GM12801 (cell line): ENCODE measurements around the gene SLIT1.

ENCODE experiments used
- TF ChIP-seq, protein P1 (sequence below): IDR thresholded peaks from one replicate; pipeline ENCODE4 v1.5.1; 2011; ENCODE audit warnings: control low read depth; ENCODE audit not compliant: insufficient read length; ENCODE audit errors: extremely low read depth

SLIT1 gene

DNA sequence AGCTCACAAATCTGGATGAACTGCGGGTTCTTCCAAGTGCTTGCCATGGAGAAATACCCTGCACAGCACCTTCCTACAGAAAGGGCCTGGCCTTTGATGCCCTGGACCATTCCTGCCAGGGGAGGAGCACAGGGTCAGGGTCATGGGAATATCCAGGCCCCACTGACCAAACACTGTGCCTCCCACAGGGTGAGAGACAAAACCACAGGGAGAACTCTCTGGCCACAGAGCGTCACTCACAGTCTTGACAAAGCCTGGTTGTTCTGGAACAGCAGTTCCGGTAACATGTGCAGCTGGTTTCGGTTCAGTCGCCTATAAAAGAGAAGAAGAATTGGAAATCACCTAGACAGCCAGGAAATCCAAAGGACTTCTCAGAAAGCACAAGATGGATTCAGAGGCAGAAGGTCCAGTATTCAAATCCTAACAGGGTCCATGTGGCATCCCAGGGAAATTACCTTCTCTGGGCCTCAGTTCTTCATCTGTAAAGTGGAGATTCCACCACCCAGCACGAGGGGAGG is 28.1 kb downstream of the SLIT1 start:
- TF ChIP-seq, protein P1, sequence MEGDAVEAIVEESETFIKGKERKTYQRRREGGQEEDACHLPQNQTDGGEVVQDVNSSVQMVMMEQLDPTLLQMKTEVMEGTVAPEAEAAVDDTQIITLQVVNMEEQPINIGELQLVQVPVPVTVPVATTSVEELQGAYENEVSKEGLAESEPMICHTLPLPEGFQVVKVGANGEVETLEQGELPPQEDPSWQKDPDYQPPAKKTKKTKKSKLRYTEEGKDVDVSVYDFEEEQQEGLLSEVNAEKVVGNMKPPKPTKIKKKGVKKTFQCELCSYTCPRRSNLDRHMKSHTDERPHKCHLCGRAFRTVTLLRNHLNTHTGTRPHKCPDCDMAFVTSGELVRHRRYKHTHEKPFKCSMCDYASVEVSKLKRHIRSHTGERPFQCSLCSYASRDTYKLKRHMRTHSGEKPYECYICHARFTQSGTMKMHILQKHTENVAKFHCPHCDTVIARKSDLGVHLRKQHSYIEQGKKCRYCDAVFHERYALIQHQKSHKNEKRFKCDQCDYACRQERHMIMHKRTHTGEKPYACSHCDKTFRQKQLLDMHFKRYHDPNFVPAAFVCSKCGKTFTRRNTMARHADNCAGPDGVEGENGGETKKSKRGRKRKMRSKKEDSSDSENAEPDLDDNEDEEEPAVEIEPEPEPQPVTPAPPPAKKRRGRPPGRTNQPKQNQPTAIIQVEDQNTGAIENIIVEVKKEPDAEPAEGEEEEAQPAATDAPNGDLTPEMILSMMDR, result no peak

DNA sequence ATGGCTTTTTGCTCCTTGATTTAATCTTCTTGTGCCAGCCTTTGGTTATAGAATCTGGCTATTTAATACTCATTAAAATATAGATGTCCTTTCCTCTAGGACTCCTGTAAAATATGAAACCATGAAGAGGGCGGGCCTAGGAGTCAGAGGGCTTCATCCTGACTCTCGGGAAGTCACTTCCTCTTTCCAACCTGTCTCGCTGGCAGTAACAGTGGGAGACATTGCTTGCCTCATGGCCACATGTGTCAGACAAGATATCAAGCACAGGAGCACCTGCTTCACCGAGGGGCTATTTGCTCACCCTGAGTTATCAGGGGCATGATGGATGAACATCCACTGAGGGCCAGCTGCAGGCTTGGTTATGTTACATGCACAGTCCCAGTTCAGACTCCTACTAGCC is 31.0 kb downstream of the SLIT1 start:
- TF ChIP-seq, protein P1, result no peak

DNA sequence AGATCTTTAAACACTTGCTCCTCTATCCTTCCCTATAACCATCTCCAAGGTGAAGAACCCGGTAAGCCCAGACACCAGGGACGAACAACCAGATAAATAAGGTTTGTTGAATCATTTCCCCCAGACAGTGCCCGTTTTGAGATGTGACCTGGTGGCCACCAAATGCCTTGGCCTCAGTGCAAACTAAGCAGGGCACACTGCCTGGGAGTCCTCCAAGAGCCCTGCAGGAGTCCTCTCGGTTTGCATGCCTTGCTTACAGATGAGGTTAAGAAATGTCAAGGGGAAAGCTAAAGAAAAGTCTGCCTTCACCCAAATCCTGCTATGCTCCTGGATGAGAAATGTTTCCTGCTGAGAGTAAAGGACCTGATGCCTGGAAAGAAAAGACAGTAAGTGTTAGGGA is 31.6 kb downstream of the SLIT1 start:
- TF ChIP-seq, protein P1, result no peak

DNA sequence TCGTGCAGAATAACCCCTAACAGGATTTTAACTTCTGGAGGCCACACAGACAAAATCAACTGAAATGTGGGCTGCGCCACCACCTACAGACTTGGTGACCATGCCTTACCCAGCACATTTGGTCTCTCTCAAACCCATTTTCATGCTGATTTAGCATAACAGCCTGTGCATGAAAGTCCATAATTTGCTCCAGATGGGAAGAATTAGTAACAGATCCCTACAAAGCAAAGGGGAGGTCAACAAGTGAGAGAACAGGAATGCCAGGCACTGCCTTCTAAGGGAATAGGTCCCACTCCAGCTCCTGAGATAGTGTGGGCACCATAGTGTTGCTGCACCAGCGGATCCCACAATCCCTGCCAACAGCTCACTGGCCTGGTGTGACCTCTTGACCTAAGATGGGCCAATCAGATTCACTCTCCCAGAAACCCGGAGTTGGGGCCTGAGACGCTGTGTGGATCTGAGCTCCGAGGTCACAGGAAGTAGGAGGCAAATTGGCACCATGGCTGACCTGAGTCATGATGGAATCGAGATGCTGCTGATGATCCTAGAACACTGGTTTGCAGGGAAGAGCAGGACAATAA is 32.4 kb downstream of the SLIT1 start:
- TF ChIP-seq, protein P1, result no peak

DNA sequence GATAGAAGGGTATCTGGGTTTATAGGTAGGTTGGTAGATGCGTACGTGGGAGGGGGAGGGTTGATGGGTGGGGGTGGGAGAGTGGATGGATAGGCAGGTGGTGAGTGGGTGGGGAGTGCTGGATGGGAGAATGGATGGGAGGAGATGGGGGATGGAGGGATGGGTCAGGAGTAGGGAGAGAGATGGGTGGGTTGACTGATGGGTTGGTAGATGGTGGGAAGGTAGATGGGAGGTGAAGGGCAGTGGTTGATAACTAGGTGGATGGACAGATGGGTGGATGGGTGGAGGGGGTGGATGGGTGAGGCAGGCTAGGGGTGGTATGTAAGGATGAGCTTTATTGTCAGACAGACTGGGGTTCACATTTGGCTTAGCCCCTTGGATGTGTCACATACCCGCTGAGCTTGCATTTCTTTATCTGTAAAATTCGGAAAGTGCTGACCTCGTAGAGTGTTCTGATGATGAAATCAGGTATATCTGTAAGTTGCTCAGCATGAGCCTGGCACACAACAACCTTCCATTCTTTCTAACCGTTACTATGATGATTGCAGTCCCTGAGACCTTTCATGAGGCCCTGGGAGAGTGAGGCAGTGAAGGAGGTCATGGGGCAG is 34.3 kb downstream of the SLIT1 start:
- TF ChIP-seq, protein P1, result no peak

DNA sequence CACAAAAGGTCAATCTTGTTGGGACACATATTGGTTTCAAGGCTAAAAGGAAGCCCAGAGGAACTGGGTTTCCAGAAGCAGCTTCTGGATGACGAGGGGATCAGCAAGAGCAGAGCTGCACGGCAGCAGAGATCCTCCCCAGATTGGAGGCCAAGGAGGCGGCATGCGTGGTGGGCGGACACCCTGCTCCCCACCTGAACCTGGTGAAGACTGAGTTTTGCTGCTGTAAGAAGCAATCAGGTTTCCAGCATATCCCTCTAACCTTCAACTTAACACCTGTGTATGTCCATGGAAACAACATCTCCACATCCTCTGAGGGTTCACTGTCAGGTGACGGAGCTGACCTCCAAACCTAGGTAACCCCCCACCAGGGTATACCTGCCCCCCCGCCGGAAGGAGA is 35.1 kb downstream of the SLIT1 start:
- TF ChIP-seq, protein P1, result no peak

DNA sequence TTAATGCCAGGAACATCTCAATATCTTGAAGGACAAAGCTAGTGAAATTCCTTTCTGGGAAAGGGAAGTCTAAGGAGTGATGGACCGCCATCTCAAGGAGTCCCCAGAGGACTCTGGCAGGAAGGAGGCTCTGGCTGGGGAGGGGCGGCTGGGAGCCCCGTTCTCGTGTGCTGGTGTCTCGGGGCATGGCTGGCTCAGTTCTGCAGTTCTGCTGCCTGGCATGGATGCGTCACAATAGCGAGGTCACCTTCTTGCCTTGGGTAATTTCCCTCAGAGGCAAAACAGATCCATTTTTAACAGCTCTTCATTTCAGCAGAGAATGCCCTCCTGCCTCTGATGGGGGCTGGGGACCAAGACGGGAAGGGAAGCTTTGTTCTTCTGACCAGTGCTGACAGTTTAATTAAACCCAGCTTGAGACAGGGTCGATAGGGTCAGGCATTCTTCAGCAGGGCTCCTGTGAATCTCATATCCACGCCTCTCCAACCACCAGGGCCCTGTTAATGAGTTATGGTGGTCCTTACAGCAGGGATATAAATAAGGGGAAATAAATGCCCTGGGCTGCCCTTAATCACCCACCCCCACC is 35.7 kb downstream of the SLIT1 start:
- TF ChIP-seq, protein P1, result no peak
